ENCODE data around the gene CERS1.

CERS1 gene

GRCh38 chr19:18861235-18861634 is 34.7 kb downstream of the CERS1 start:
- Histone ChIP-seq H4K20me1 (ENCODE audit: insufficient read depth, low read length) (peaks cover 86% of the 10 kb centered on the region), H3K27me3 (ENCODE audit: insufficient read depth, low read length, poor library complexity) (no peaks in the 10 kb centered on the region), H3K4me2 (ENCODE audit: insufficient read depth, low read length) (no peak overlapping the region), H3K79me2 (ENCODE audit: insufficient read depth, low read length) (peaks cover 9% of the 10 kb centered on the region; the same call in 1 of the 2 replicates), H3K36me3 (ENCODE audit: insufficient read depth, low read length) (peaks cover 100% of the 10 kb centered on the region), H3K9ac (ENCODE audit: low read depth, low read length) (no peak overlapping the region), H2AFZ (ENCODE audit: low read depth, low read length) (no peak overlapping the region), H3K9me3 (ENCODE audit: insufficient read depth, low read length, severe bottlenecking) (no peaks in the 10 kb centered on the region), H3K4me1 (ENCODE audit: insufficient read depth, low read length) (no peaks in the 10 kb centered on the region), H3K27ac (ENCODE audit: low read length) (no peak overlapping the region), H3K4me3 (ENCODE audit: low read depth in 1 of 2, low read length in 2 of 2) (no peak overlapping the region)
- TF ChIP-seq EZH2 (IDR thresholded peaks at IDR 0.05; ENCODE audit: borderline replicate concordance, low read depth, low read length, severe bottlenecking), result no peak
- ATAC-seq (ENCODE audit: insufficient read depth, low read depth) (no peak), DNase-seq (no peak)

GRCh38 chr19:18860725-18861124 is 35.2 kb downstream of the CERS1 start:
- peaks cover 9% of the 10 kb centered on the region; the same call in 1 of the 2 replicates for H3K79me2 ChIP-seq (ENCODE audit: insufficient read depth, low read length)
- no peaks in the 10 kb centered on the region for H3K4me1 ChIP-seq (ENCODE audit: insufficient read depth, low read length)
- no peak overlapping the region for H3K9ac ChIP-seq (ENCODE audit: low read depth, low read length)
- ATAC-seq (ENCODE audit: insufficient read depth, low read depth) (no peak), DNase-seq (no peak)
- no peak overlapping the region for H2AFZ ChIP-seq (ENCODE audit: low read depth, low read length)
- H3K27me3 ChIP-seq (ENCODE audit: insufficient read depth, low read length, poor library complexity), result no peaks in the 10 kb centered on the region
- TF ChIP-seq CTCF (IDR thresholded peaks at IDR 0.05; ENCODE audit: borderline replicate concordance, extremely low read depth, low read length, poor library complexity, severe bottlenecking), result no peak
- TF ChIP-seq EZH2 (IDR thresholded peaks at IDR 0.05; ENCODE audit: borderline replicate concordance, low read depth, low read length, severe bottlenecking), result no peak
- H3K4me3 ChIP-seq (ENCODE audit: low read depth in 1 of 2, low read length in 2 of 2), result no peak overlapping the region
- no peaks in the 10 kb centered on the region for H3K9me3 ChIP-seq (ENCODE audit: insufficient read depth, low read length, severe bottlenecking)
- peaks cover 84% of the 10 kb centered on the region for H4K20me1 ChIP-seq (ENCODE audit: insufficient read depth, low read length)
- H3K4me2 ChIP-seq (ENCODE audit: insufficient read depth, low read length), result no peak overlapping the region
- no peak overlapping the region for H3K27ac ChIP-seq (ENCODE audit: low read length)
- H3K36me3 ChIP-seq (ENCODE audit: insufficient read depth, low read length), result peaks cover 100% of the 10 kb centered on the region

GRCh38 chr19:18860302-18860700 is 35.7 kb downstream of the CERS1 start:
- no peak overlapping the region for H3K27ac ChIP-seq (ENCODE audit: low read length)
- peaks cover 86% of the 10 kb centered on the region for H4K20me1 ChIP-seq (ENCODE audit: insufficient read depth, low read length)
- H3K79me2 ChIP-seq (ENCODE audit: insufficient read depth, low read length), result peaks cover 11% of the 10 kb centered on the region; the same call in 1 of the 2 replicates
- H3K4me2 ChIP-seq (ENCODE audit: insufficient read depth, low read length), result no peak overlapping the region
- no peak overlapping the region for H2AFZ ChIP-seq (ENCODE audit: low read depth, low read length)
- DNase-seq (no peak), ATAC-seq (ENCODE audit: insufficient read depth, low read depth) (no peak)
- H3K27me3 ChIP-seq (ENCODE audit: insufficient read depth, low read length, poor library complexity), result no peaks in the 10 kb centered on the region
- no peaks in the 10 kb centered on the region for H3K4me1 ChIP-seq (ENCODE audit: insufficient read depth, low read length)
- peaks cover 100% of the 10 kb centered on the region for H3K36me3 ChIP-seq (ENCODE audit: insufficient read depth, low read length)
- no peak for TF ChIP-seq EZH2 (IDR thresholded peaks at IDR 0.05; ENCODE audit: borderline replicate concordance, low read depth, low read length, severe bottlenecking)
- TF ChIP-seq CTCF (IDR thresholded peaks at IDR 0.05; ENCODE audit: borderline replicate concordance, extremely low read depth, low read length, poor library complexity, severe bottlenecking), result no peak
- no peaks in the 10 kb centered on the region for H3K9me3 ChIP-seq (ENCODE audit: insufficient read depth, low read length, severe bottlenecking)
- H3K4me3 ChIP-seq (ENCODE audit: low read depth in 1 of 2, low read length in 2 of 2), result no peak overlapping the region
- H3K9ac ChIP-seq (ENCODE audit: low read depth, low read length), result no peak overlapping the region

GRCh38 chr19:18859676-18860301 is 36.2 kb downstream of the CERS1 start:
- Histone ChIP-seq H3K79me2 (ENCODE audit: insufficient read depth, low read length) (peaks cover 14% of the 10 kb centered on the region; the same call in 1 of the 2 replicates), H3K9ac (ENCODE audit: low read depth, low read length) (no peak overlapping the region), H3K27me3 (ENCODE audit: insufficient read depth, low read length, poor library complexity) (no peaks in the 10 kb centered on the region), H3K4me3 (ENCODE audit: low read depth in 1 of 2, low read length in 2 of 2) (no peak overlapping the region), H4K20me1 (ENCODE audit: insufficient read depth, low read length) (peaks cover 85% of the 10 kb centered on the region), H3K4me1 (ENCODE audit: insufficient read depth, low read length) (no peaks in the 10 kb centered on the region), H2AFZ (ENCODE audit: low read depth, low read length) (no peak overlapping the region), H3K27ac (ENCODE audit: low read length) (no peak overlapping the region), H3K36me3 (ENCODE audit: insufficient read depth, low read length) (peaks cover 100% of the 10 kb centered on the region), H3K9me3 (ENCODE audit: insufficient read depth, low read length, severe bottlenecking) (no peaks in the 10 kb centered on the region), H3K4me2 (ENCODE audit: insufficient read depth, low read length) (no peak overlapping the region)
- DNase-seq (no peak), ATAC-seq (ENCODE audit: insufficient read depth, low read depth) (no peak)
- no peak for TF ChIP-seq CTCF (IDR thresholded peaks at IDR 0.05; ENCODE audit: borderline replicate concordance, extremely low read depth, low read length, poor library complexity, severe bottlenecking)
- TF ChIP-seq EZH2 (IDR thresholded peaks at IDR 0.05; ENCODE audit: borderline replicate concordance, low read depth, low read length, severe bottlenecking), result no peak

Measured in DND-41 (cell line).